ENCODE measurements around the gene CLBA1. TPM values are rescaled to one million over a fixed set of nuclear protein-coding genes. Genes with fewer than 3 reads are reported as not detected.
A peak's percentile ranks its signal among the peaks of the same experiment; 100 is the strongest.

Gene CLBA1
- total RNA-seq, 1 donor from 2014 or later: 1.4 TPM

DNA sequence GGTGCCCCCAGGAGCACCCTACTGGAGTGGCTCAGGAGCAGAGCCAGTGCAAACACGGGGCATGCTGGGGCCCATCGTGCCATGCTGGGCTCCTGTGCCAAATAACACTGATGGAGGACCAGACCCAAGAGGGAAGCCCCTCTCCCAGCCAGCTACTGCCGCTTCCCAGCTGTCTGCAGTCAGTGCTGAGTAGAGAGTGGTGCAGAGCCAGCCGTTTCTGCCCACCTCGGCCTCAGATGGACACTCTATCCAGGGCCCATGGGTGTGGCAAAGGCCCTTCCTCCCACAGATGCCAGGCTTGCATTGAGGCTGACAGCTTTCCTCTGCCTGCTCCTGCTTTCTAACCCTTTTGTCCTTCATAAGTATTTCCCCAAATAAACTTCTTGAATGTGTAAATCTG lies 13.2 kb downstream of the CLBA1 start:
- Mint-ChIP-seq H3K27me3 (ENCODE audit: low read depth) (no peaks in the 10 kb centered on the region), H3K4me1 (ENCODE audit: low read depth) (peaks cover under 1% of the 10 kb centered on the region), H3K9me3 (no peaks in the 10 kb centered on the region), H3K36me3 (ENCODE audit: low read depth) (peaks cover 25% of the 10 kb centered on the region), H3K4me3 (ENCODE audit: low read depth) (no peak overlapping the region), H3K27ac (no peak overlapping the region)
- no peak for DNase-seq (ENCODE audit: low spot score)
- intact Hi-C loops (cut with micrococcal nuclease): no loop called here

DNA sequence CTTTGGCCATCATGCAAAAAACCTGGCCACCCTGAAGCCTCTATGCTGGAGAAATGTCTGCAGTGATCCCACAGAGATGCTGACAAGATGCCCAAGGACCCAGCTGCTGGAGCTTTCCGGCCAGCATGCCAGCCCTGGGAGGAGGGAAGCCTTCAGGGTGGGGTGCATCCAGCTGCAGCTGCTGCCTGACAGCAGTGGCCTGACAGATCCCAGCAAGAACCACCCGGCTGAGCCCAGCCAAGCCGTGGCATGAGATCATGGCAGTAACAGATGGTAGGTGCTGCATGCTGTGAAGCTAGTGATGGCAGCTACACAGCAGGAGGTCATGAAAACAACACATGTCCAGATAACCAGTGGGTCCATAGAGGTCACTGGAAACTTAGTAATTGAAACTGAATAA lies 13.8 kb downstream of the CLBA1 start:
- intact Hi-C loops (cut with micrococcal nuclease): no loop called here
- Mint-ChIP-seq H3K36me3 (ENCODE audit: low read depth) (peaks cover 25% of the 10 kb centered on the region), H3K4me3 (ENCODE audit: low read depth) (no peak overlapping the region), H3K4me1 (ENCODE audit: low read depth) (peaks cover 3% of the 10 kb centered on the region), H3K27me3 (ENCODE audit: low read depth) (no peaks in the 10 kb centered on the region), H3K9me3 (no peaks in the 10 kb centered on the region), H3K27ac (no peak overlapping the region)
- no peak for DNase-seq (ENCODE audit: low spot score)

DNA sequence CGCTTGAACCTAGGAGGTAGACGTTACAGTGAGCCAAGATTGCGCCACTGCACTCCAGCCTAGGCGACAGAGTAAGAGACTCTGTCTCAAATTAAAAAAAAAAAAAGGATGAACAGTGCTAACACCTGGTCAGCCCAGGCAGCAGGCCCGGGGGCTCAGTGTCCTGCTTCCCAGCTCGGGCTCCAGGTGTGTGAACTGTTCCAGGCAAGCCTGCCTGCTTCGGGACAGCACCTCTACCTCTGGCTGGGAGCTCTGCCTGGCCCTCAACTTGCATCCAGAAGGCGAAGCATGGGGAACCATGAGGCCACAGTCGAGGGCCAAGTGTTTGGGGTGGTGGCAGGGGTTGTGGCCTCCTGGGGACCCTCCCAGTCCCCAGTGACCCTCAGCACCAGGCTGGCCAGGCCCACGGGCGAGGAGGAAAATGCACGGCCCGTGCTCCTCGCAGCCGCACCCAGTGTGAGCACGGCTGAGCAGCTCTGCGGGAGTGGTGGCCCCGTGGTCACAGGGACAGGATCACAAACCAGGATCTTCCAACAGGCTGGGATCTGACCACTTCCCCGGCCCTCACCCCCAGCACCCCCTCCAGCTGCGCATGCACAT lies 19.8 kb downstream of the CLBA1 start:
- H3K36me3 Mint-ChIP-seq (ENCODE audit: low read depth): peaks cover 33% of the 10 kb centered on the region
- H3K4me1 Mint-ChIP-seq (ENCODE audit: low read depth): peaks cover 3% of the 10 kb centered on the region
- no peaks in the 10 kb centered on the region for H3K27me3 Mint-ChIP-seq (ENCODE audit: low read depth)
- no peak for DNase-seq (ENCODE audit: low spot score)
- no peak overlapping the region for H3K27ac Mint-ChIP-seq
- H3K9me3 Mint-ChIP-seq: no peaks in the 10 kb centered on the region
- no peak overlapping the region for H3K4me3 Mint-ChIP-seq (ENCODE audit: low read depth)
- intact Hi-C loops (cut with micrococcal nuclease): no loop called here

DNA sequence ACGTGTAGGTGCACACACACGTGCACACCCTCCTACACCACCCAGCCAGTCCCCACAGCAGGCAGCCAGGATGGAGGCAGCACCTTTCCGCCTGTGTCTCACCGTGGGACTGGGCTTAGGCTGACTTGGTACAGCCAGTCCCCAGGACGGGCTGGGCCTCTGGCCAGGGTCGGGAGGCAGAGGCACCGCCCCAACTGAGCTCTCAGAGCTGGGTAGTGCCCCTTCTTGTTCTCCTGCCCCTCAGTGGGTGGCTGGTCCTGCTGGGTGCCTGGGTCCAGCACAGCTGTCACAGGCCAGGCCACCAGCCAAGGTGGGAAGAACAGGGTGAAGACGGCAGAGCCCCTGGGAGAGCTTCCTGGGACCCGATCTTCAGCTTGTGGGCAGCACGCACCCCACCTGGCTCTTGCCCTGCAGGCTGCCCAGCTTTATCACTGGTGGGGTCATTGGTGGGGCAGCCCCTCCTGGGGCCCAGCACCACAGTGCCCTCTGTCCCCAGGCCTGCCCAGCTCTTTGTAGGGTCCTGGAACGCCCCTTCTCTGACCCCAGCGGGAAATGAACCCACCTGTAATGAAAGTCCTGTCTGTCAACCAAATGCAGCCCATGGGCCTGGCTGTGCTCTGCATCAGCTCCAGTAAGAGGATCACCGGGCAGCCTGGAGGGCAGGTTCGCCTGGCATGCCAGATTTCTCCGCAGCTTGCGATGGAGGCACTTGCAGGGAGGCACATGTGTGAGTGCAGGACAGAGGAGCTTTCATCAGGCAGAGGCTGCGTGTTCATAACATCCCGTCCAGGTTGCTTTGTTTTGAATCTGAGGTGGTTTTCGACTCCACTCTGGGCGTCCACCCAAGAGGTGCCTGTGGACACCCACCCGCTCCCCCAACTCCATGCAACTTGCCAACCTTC lies 20.6 kb downstream of the CLBA1 start:
- Mint-ChIP-seq H3K9me3 (no peaks in the 10 kb centered on the region), H3K4me3 (ENCODE audit: low read depth) (no peak overlapping the region), H3K4me1 (ENCODE audit: low read depth) (peaks cover 3% of the 10 kb centered on the region), H3K36me3 (ENCODE audit: low read depth) (peaks cover 33% of the 10 kb centered on the region), H3K27me3 (ENCODE audit: low read depth) (no peaks in the 10 kb centered on the region), H3K27ac (no peak overlapping the region)
- no peak for DNase-seq (ENCODE audit: low spot score)
- intact Hi-C loops (cut with micrococcal nuclease): no loop called here

DNA sequence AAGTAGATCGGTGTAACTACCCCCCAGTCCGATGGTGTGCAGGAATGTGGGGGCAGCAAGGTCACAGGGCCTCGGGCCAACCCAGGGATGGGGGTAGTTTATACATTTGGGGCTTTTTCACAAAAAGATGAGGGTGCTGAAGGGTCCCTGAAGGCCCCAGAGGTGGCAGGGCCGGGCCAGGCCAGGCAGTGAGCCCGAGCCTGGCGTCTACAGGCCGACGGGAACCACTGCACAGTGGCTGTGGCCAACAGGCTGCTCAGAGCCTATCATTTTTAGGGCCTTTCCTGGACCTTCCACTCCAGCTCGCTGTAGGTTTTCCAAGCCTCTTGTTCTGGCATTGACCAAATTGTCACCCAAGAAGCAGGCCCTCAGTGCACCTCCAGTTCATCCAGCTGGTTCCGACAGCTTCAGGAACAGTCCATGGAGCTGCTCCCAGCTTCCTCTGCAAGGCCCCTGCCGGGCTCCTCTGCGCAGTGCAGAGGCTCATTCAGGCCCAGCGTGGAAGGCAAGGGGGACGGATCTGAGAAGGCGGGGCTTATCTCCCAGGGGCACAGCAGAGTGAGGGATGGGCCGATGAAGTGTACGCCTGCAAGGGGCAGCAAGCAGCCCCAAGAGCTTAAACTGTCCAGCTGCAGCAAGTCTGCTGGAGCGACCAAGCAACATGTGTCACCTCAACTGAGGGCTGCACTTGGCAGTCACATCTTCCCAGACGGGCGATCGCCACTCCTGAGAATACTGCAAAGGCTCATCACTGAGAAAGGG lies 21.4 kb downstream of the CLBA1 start:
- Mint-ChIP-seq H3K4me1 (ENCODE audit: low read depth) (peaks cover 3% of the 10 kb centered on the region), H3K9me3 (no peaks in the 10 kb centered on the region), H3K4me3 (ENCODE audit: low read depth) (no peak overlapping the region), H3K36me3 (ENCODE audit: low read depth) (peaks cover 37% of the 10 kb centered on the region), H3K27ac (no peak overlapping the region), H3K27me3 (ENCODE audit: low read depth) (no peaks in the 10 kb centered on the region)
- intact Hi-C loops (cut with micrococcal nuclease): no loop called here
- DNase-seq (ENCODE audit: low spot score): no peak

DNA sequence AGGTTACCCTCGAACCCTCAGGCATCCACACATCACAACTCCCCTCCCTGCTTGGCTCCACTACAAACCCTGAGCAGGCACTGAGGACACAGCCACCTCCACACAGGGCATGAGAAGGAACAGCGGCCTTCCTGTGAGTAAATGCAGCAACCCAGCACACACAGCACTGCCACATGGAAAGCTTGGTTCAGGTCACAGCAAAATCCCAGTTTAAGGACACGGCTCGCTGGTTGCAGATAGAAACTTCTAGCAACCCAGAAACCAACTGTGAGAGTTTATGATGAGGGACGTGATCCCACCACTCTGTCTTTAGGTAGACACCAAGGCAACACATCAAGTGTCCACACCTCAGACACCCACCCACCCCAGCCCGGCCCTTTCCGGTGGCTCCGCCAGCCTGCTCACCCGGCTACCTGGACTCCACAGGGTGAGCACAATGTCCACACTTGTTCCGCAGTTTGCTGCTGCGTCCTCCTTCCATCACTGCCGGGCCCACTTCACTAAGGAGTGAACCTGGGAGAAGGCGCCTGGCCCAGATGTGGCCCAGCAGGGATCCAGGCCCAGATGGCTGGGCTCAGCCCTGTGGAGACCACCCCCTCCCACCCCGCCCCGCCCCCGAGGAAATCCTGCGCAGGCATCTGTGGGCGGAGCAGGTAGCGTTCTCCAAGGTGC lies 22.1 kb downstream of the CLBA1 start:
- peaks cover 40% of the 10 kb centered on the region for H3K36me3 Mint-ChIP-seq (ENCODE audit: low read depth)
- H3K4me1 Mint-ChIP-seq (ENCODE audit: low read depth): peaks cover 3% of the 10 kb centered on the region
- H3K9me3 Mint-ChIP-seq: no peaks in the 10 kb centered on the region
- intact Hi-C loops (cut with micrococcal nuclease): no loop called here
- no peaks in the 10 kb centered on the region for H3K27me3 Mint-ChIP-seq (ENCODE audit: low read depth)
- H3K4me3 Mint-ChIP-seq (ENCODE audit: low read depth): no peak overlapping the region
- DNase-seq (ENCODE audit: low spot score): no peak
- no peak overlapping the region for H3K27ac Mint-ChIP-seq

DNA sequence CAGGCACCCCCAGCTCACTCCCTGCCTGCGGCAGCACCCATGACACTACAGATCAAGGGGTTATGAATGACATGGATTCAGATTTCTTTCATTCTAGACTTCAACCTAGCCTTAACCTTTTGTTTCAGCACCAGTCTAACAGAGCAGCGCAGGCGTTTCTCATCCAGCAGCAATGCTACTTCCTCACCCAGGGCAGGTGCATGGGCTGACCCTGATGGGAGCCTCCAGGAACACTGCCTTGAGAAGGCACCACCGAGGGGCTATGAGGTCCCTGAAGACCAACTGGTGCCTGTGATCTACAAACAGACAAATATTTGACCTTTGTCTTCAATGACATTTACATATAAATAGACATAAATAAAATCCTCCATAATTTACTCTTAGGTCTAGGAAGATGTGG lies 24.5 kb downstream of the CLBA1 start:
- H3K9me3 Mint-ChIP-seq: no peaks in the 10 kb centered on the region
- intact Hi-C loops (cut with micrococcal nuclease): no loop called here
- H3K27me3 Mint-ChIP-seq (ENCODE audit: low read depth): no peaks in the 10 kb centered on the region
- DNase-seq (ENCODE audit: low spot score): no peak
- H3K27ac Mint-ChIP-seq: no peak overlapping the region
- peaks cover 45% of the 10 kb centered on the region for H3K36me3 Mint-ChIP-seq (ENCODE audit: low read depth)
- peaks cover 11% of the 10 kb centered on the region for H3K4me1 Mint-ChIP-seq (ENCODE audit: low read depth)
- no peak overlapping the region for H3K4me3 Mint-ChIP-seq (ENCODE audit: low read depth)

DNA sequence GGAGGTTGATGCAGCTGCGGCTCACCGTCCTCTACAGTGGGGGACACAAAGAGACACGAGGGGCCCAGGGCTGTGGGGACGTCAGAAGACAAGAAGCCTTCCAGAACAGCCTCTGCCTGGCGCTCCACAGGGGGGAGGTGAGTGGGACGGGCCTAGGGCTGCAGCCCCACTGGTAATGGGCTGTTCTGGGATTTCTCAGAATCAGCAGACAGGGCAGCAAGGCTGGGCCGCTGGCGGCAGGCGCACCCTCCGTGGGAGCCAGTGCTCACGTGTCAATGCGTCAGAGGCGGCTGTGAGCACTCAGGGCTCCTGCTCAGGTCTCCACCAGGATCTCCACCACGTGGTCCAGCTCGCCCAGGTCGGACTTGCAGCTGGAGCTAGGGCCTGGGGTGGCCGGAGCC lies 25.3 kb downstream of the CLBA1 start:
- intact Hi-C loops (cut with micrococcal nuclease): no loop called here
- Mint-ChIP-seq H3K27ac (no peak overlapping the region), H3K36me3 (ENCODE audit: low read depth) (peaks cover 50% of the 10 kb centered on the region), H3K4me1 (ENCODE audit: low read depth) (peaks cover 16% of the 10 kb centered on the region), H3K27me3 (ENCODE audit: low read depth) (no peaks in the 10 kb centered on the region), H3K9me3 (no peaks in the 10 kb centered on the region), H3K4me3 (ENCODE audit: low read depth) (no peak overlapping the region)
- no peak for DNase-seq (ENCODE audit: low spot score)

DNA sequence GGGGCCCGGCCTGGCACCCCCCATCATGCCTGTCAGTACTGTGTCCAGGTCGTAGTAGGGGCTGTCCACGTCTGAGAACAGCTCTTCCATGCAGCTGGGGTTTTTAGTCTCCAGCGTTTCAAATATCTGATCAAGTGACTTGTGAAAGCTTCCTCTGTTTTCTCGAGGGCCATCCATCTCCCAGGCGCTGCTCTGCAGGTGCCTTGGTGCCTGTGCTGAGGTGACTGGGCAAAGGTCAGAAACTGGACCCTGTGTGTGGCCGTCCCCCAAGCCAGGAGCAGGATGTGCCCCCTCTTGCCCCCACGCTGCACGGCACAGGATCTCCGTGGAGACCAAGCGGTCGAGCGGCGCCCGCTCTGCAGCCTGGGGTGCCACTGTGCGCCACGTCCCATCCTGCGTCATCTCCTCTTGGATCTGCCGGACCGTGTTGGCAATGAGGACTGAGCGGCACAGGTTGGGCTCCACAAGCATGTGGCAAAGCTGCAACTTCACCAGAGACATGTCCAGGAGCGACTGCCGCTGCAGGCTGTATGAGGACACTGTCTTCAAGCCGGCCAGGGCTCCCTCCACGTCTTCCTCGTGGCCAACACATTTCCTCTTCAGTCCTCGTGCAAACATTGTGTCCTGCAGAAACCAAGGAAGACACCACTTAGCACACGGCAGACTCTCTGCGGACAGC lies 25.9 kb downstream of the CLBA1 start:
- H3K36me3 Mint-ChIP-seq (ENCODE audit: low read depth): peaks cover 53% of the 10 kb centered on the region
- H3K9me3 Mint-ChIP-seq: no peaks in the 10 kb centered on the region
- no peak for DNase-seq (ENCODE audit: low spot score)
- H3K4me1 Mint-ChIP-seq (ENCODE audit: low read depth): peaks cover 22% of the 10 kb centered on the region
- intact Hi-C loops (cut with micrococcal nuclease): no loop called here
- no peak overlapping the region for H3K27ac Mint-ChIP-seq
- no peaks in the 10 kb centered on the region for H3K27me3 Mint-ChIP-seq (ENCODE audit: low read depth)
- no peak overlapping the region for H3K4me3 Mint-ChIP-seq (ENCODE audit: low read depth)

DNA sequence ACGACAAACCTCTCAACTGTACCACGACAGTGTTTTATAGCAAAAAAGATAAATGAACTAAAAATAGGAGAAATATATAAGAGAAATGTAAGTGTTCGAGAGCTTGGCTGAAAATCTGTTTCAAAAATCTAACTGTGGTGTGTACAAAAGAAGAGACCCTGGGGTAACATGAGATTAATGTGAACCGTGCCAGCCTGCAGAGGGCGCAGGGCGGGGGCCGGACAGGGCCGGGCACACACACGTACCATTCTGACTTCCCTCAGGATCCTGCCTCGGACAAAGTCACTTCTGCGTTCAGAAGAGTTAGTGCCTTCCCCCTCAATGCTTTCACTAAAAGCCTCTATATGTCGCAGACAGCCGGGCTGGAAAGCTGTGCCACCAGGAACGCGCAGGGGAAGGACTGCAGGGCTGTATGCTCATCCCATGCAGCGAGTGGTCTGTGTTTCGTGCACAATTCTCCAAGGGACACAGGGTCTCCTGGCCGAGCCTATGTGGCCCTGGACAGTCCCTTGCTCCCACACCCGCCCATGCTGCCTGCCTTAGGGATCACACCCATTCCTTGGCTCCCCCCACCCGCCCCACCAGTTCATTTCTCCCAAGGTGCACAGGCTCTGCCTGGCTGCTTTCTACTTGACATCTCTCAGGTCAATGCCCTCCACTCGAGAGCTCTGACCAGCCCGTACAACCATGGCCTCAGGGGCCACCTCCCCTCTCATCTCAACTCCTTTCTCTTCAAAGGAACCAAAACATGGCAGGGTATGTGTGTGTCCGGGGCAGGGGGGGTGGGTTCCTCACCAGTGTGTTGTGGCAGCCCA lies 26.8 kb downstream of the CLBA1 start:
- Mint-ChIP-seq H3K4me1 (ENCODE audit: low read depth) (peaks cover 27% of the 10 kb centered on the region), H3K27ac (no peak overlapping the region), H3K9me3 (no peaks in the 10 kb centered on the region), H3K27me3 (ENCODE audit: low read depth) (no peaks in the 10 kb centered on the region), H3K4me3 (ENCODE audit: low read depth) (no peak overlapping the region), H3K36me3 (ENCODE audit: low read depth) (peaks cover 52% of the 10 kb centered on the region)
- DNase-seq (ENCODE audit: low spot score): no peak
- intact Hi-C loops (cut with micrococcal nuclease): no loop called here

DNA sequence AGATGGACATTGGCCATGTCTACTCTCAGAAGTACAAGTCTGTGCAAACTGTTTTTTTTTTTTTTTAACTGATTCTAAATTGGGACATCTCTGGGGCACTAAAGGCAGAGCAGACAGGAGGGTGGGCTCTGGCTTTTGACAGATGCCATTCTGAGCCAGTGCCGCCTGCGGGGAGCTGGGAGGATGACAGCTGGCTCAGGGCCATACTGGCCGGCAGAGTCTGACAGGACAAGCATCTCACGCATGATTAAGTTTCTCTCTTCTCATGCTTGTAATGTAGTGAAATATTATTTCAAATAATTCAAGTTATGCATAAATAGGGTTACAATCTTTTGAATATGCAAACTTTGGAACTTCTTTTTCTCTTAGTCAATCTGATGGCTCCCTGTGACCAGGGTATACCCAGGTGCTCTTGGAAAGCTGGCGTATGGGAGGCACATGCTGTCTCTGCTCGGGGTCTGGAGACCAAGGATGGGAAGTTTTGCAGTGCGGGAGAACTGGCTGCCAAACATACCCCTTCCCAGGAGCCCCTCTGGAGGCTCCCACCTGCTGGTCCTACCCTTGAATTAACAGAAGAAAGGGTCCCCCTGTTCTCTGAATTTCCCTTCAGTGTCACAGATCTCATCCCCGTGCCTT lies 27.7 kb downstream of the CLBA1 start:
- Mint-ChIP-seq H3K27me3 (ENCODE audit: low read depth) (no peaks in the 10 kb centered on the region), H3K9me3 (no peaks in the 10 kb centered on the region), H3K4me1 (ENCODE audit: low read depth) (peaks cover 33% of the 10 kb centered on the region), H3K27ac (peak overlapping the region; percentile 28), H3K36me3 (ENCODE audit: low read depth) (peaks cover 55% of the 10 kb centered on the region), H3K4me3 (ENCODE audit: low read depth) (no peak overlapping the region)
- no peak for DNase-seq (ENCODE audit: low spot score)
- intact Hi-C loops (cut with micrococcal nuclease): no loop called here

Measured in activated T-helper 2 cell treated with anti-CD3 and anti-CD28 coated beads, Interferon-gamma antibody, Interleukin-2, Interleukin-4, amounts not matched to agents 10 μg/mL and 5 μg/mL and 100 μg/mL, durations not matched to agents 14 hours and 24 hours and 36 hours (primary cell).